Natural killer cell (primary cell): ENCODE measurements around the gene PTPRN2. TPM values are rescaled to one million over a fixed set of nuclear protein-coding genes. Genes with fewer than 3 reads are reported as not detected.
"Not testable (repeated sequence)": the region's sequence is repeated elsewhere in the genome, so short reads cannot be mapped to it uniquely, and the experiment has no call there.

Experiments used
- ATAC-seq, 3 donors: fragments of 150-1000 bp in 2 of 3; fragments of 200-7000 bp in 1 of 3; cut with Tn5 transposase; 1 replicate in 1 of 3; 2 replicates in 2 of 3; pipeline ENCODE4 v1.10.0; 2021; ENCODE audit warnings: mild to moderate bottlenecking in 2 of 3, moderate library complexity in 2 of 3
- DNase-seq, 2 donors: peaks; one replicate each; pipeline versions ENCODE4 v3.0.0 to v3.0.0-alpha.2; 2013 to 2021; ENCODE audit warnings: mixed read lengths in 1 of 2
- H3K27ac ChIP-seq: one replicate; pipeline ENCODE4 v1.5.1; 2013; ENCODE audit warnings: mild to moderate bottlenecking, low read length
- H3K27me3 ChIP-seq: one replicate; pipeline ENCODE4 v1.6.1; 2013; ENCODE audit warnings: low read length; ENCODE audit not compliant: control insufficient read depth, insufficient read depth
- H3K36me3 ChIP-seq: one replicate; pipeline ENCODE4 v1.6.1; 2013; ENCODE audit warnings: low read length; ENCODE audit not compliant: control insufficient read depth, insufficient read depth
- H3K4me1 ChIP-seq: one replicate; pipeline ENCODE4 v1.6.1; 2013; ENCODE audit warnings: low read length; ENCODE audit not compliant: control insufficient read depth, insufficient read depth
- H3K4me3 ChIP-seq: one replicate; pipeline ENCODE4 v1.5.1; 2013; ENCODE audit warnings: low read length
- H3K9me3 ChIP-seq: one replicate; pipeline ENCODE4 v1.6.1; 2013; ENCODE audit warnings: low read length; ENCODE audit not compliant: control insufficient read depth, insufficient read depth
- H3K27ac Mint-ChIP-seq, 2 donors: one replicate each; pipeline ENCODE4 v1.8.0; 2022; ENCODE audit warnings: mild to moderate bottlenecking in 2 of 2, mixed read lengths in 2 of 2, moderate library complexity in 1 of 2
- H3K27me3 Mint-ChIP-seq, 2 donors: one replicate each; pipeline ENCODE4 v1.8.0; 2022; ENCODE audit warnings: low read depth in 2 of 2, mixed read lengths in 2 of 2
- H3K36me3 Mint-ChIP-seq: one replicate; pipeline ENCODE4 v1.8.0; 2022; ENCODE audit warnings: mixed read lengths
- H3K4me1 Mint-ChIP-seq, 2 donors: one replicate each; pipeline ENCODE4 v1.8.0; 2022; ENCODE audit warnings: mixed read lengths in 2 of 2
- H3K4me3 Mint-ChIP-seq: one replicate; pipeline ENCODE4 v1.8.0; 2022; ENCODE audit warnings: mild to moderate bottlenecking, moderate library complexity, mixed read lengths
- H3K9me3 Mint-ChIP-seq, 2 donors: one replicate each; pipeline ENCODE4 v1.8.0; 2022; ENCODE audit warnings: mixed read lengths in 2 of 2
- WGBS: methylation state at CpG from one replicate; pipeline ENCODE4 v1.1.7; 2013; ENCODE audit warnings: missing lambda C conversion rate; ENCODE audit not compliant: insufficient coverage; 5-methylcytosine and 5-hydroxymethylcytosine counted together
- intact Hi-C: fragments of 100-400 bp; cut with micrococcal nuclease; formaldehyde crosslinking; loops from one replicate; pipeline ENCODE4 v1.14.2; 2022
- total RNA-seq, 4 donors: library from RNA; stranded (reverse); fragments of 120-200 nt in 1 of 4; gene quantifications; one replicate each; pipeline versions ENCODE4 v1.2.3 to v1.2.4, GENCODE V29; 2013 to 2022
- TF ChIP-seq, protein P1 (sequence below): fragments of 200-600 bp; IDR thresholded peaks from one replicate; pipeline ENCODE4 v1.8.0; 2022; ENCODE audit warnings: antibody characterized with exemption

Gene PTPRN2
- total RNA-seq, 3 donors from 2014 or later (not counting 1 experiment from before 2014, with no cell fraction given) = 1.3 to 2.5 (median 1.9) TPM

DNA sequence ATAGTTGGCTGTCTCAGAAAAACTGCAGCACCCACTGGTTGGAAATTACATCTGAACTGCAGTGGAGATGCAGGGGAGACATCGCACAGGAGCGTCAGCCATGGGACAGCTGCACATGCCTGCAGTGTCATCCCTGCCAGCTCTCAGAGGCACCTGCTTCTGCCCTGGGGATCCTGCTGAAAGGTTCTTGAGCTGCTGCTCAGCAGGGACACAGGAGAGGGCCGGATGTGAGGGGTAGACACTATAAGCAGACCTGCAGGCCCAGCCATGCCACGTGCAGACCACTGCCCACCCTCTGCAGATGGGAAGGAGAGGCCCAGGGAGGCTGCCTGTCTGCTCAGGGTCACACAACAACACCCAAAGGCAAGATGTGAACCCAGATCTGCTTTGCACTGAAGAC lies 649.4 kb downstream of the PTPRN2 start:
- Histone ChIP-seq H3K27me3 (no peaks in the 10 kb centered on the region), H3K27ac (no peak overlapping the region), H3K36me3 (no peaks in the 10 kb centered on the region), H3K9me3 (peaks cover 6% of the 10 kb centered on the region), H3K4me1 (no peaks in the 10 kb centered on the region), H3K4me3 (no peak overlapping the region)
- H3K9me3 Mint-ChIP-seq = peaks cover 6 to 11% of the 10 kb centered on the region in 2 donors
- 79% methylated on average over 4 of the region's 4 CpGs for WGBS
- TF ChIP-seq, protein P1, sequence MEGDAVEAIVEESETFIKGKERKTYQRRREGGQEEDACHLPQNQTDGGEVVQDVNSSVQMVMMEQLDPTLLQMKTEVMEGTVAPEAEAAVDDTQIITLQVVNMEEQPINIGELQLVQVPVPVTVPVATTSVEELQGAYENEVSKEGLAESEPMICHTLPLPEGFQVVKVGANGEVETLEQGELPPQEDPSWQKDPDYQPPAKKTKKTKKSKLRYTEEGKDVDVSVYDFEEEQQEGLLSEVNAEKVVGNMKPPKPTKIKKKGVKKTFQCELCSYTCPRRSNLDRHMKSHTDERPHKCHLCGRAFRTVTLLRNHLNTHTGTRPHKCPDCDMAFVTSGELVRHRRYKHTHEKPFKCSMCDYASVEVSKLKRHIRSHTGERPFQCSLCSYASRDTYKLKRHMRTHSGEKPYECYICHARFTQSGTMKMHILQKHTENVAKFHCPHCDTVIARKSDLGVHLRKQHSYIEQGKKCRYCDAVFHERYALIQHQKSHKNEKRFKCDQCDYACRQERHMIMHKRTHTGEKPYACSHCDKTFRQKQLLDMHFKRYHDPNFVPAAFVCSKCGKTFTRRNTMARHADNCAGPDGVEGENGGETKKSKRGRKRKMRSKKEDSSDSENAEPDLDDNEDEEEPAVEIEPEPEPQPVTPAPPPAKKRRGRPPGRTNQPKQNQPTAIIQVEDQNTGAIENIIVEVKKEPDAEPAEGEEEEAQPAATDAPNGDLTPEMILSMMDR = no peak
- intact Hi-C loops = no loop called here
- ATAC-seq (no peak), DNase-seq (no peak)
- H3K27ac Mint-ChIP-seq = no peak overlapping the region
- H3K36me3 Mint-ChIP-seq = no peaks in the 10 kb centered on the region
- H3K4me1 Mint-ChIP-seq = no peaks in the 10 kb centered on the region
- H3K27me3 Mint-ChIP-seq = peaks cover 0 to 2% of the 10 kb centered on the region in 2 donors
- H3K4me3 Mint-ChIP-seq = no peak overlapping the region

DNA sequence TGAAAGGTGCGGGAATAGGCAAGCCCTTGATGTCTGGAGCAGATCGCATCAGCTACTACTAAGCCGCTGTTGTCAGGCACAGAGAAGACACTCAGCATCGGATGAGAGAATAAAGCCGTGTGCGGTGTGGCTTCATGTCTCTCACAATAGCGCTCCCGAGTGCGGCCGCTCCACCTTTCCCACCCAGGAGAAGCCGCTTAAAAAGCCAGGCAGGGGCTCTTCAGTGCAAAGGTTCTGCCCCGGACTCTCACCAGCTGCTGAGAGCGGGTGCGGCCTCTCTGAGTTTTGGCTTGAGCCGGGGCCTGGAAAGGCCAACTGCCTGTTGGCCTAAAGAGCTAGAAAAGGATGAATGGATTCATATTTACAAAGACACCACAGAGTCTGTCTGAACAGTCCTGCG lies 650.2 kb downstream of the PTPRN2 start:
- H3K27me3 ChIP-seq = no peaks in the 10 kb centered on the region
- WGBS = 93% methylated on average over 16 of the region's 16 CpGs
- TF ChIP-seq, protein P1 = no peak
- H3K4me1 Mint-ChIP-seq = peaks cover 5% of the 10 kb centered on the region in 2 donors
- peaks cover 12 to 17% of the 10 kb centered on the region in 2 donors for H3K9me3 Mint-ChIP-seq
- peaks cover 6% of the 10 kb centered on the region for H3K9me3 ChIP-seq
- H3K36me3 Mint-ChIP-seq = peaks cover 5% of the 10 kb centered on the region
- H3K4me3 ChIP-seq = no peak overlapping the region
- DNase-seq = no peak
- H3K27ac ChIP-seq = no peak overlapping the region
- H3K4me1 ChIP-seq = no peaks in the 10 kb centered on the region
- intact Hi-C loops = no loop called here
- H3K4me3 Mint-ChIP-seq = no peak overlapping the region
- H3K27ac Mint-ChIP-seq = no peak overlapping the region
- H3K36me3 ChIP-seq = no peaks in the 10 kb centered on the region
- H3K27me3 Mint-ChIP-seq = peaks cover 0 to 2% of the 10 kb centered on the region in 2 donors
- ATAC-seq = no peak

DNA sequence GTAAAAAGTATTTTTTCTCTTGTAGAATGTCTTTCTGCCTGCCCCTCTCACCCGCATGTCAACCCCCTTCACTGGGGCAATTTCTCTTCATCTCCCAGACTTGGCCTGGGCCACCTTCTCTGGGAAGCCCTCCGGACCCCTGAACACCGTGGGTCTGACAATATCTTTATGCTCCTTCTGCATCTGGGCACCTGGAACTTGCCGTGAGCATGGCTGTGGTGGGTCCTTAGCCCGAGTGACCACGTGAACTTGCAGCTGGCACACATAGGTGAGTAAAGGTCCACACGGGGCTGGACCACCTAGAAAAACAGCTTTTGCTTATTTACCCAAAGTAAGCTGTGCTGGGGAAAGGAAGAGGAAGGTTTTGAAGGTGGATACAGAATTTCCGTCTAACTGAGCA lies 650.6 kb downstream of the PTPRN2 start:
- Histone ChIP-seq H3K27ac (no peak overlapping the region), H3K4me1 (no peaks in the 10 kb centered on the region), H3K4me3 (no peak overlapping the region), H3K36me3 (no peaks in the 10 kb centered on the region), H3K9me3 (peaks cover 6% of the 10 kb centered on the region), H3K27me3 (no peaks in the 10 kb centered on the region)
- Mint-ChIP-seq H3K4me1 (peaks cover 7 to 8% of the 10 kb centered on the region in 2 donors), H3K9me3 (peaks cover 14 to 19% of the 10 kb centered on the region in 2 donors), H3K4me3 (no peak overlapping the region), H3K36me3 (peaks cover 8% of the 10 kb centered on the region), H3K27ac (no peak overlapping the region), H3K27me3 (peaks cover 0 to 2% of the 10 kb centered on the region in 2 donors)
- no peak for DNase-seq
- no peak for ATAC-seq
- intact Hi-C loops = no loop called here
- TF ChIP-seq, protein P1 = no peak
- WGBS = 83% methylated on average over 8 of the region's 8 CpGs

DNA sequence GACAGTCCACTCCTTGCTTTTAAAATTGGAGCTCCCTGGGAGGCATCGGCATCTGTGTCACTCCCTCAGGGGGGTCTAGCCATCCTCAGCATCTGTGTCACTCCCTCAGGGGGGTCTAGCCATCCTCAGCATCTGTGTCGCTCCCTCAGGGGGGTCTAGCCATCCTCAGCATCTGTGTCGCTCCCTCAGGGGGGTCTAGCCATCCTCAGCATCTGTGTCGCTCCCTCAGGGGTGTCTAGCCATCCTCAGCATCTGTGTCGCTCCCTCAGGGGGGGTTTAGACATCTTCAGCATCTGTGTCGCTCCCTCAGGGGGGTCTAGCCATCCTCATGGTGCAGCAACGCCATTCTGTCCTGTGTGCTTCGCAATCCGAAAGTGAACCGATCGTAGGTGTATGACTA lies 651.9 kb downstream of the PTPRN2 start:
- H3K36me3 Mint-ChIP-seq, DNase-seq, H3K9me3 ChIP-seq, H3K27ac ChIP-seq, H3K4me1 ChIP-seq, H3K4me1 Mint-ChIP-seq, H3K27ac Mint-ChIP-seq, H3K27me3 Mint-ChIP-seq, H3K36me3 ChIP-seq, H3K27me3 ChIP-seq, H3K4me3 Mint-ChIP-seq, intact Hi-C loops, H3K4me3 ChIP-seq, ATAC-seq: not testable (repeated sequence)
- peaks cover 11 to 19% of the 10 kb centered on the region in 2 donors for H3K9me3 Mint-ChIP-seq
- whole genome bisulfite sequencing = 87% methylated on average over 11 of the region's 11 CpGs

DNA sequence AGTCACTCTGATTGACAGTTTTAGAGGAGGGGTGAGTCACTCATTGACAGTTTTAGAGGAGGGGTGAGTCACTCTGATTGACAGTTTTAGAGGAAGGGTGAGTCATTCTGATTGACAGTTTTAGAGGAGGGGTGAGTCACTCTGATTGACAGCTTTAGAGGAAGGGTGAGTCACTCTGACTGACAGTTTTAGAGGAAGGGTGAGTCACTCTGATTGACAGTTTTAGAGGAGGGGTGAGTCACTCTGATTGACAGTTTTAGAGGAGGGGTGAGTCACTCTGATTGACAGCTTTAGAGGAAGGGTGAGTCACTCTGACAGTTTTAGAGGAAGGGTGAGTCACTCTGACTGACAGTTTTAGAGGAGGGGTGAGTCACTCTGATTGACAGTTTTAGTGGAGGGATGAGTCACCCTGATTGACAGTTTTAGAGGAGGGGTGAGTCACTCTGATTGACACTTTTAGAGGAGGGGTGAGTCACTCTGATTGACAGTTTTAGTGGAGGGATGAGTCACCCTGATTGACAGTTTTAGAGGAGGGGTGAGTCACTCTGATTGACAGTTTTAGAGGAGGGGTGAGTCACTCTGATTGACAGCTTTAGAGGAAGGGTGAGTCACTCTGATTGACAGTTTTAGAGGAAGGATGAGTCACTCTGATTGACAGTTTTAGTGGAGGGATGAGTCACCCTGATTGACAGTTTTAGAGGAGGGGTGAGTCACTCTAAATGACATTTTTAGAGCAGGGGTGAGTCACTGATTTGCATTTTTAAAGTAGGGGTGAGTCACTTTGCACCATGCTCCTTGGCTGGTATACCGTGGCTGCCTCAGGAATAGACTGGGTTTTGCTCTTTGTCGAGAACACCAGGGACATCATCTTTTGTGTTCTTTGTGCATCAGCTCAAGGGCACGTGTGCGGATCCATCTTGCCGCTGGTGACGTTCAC lies 654.1 kb downstream of the PTPRN2 start:
- H3K4me1 Mint-ChIP-seq, H3K4me1 ChIP-seq, DNase-seq, intact Hi-C loops, H3K4me3 Mint-ChIP-seq, H3K27me3 ChIP-seq, H3K4me3 ChIP-seq, H3K27ac ChIP-seq, H3K36me3 ChIP-seq, H3K36me3 Mint-ChIP-seq, H3K27me3 Mint-ChIP-seq, H3K9me3 ChIP-seq, ATAC-seq: not testable (repeated sequence)
- WGBS = 86% methylated on average over 6 of the region's 6 CpGs
- Mint-ChIP-seq H3K27ac (peak overlapping the region; percentile 61 to 79), H3K9me3 (peaks cover 11 to 16% of the 10 kb centered on the region in 2 donors)
